Measurements from ENCODE around the gene FHL2. TPM values are rescaled to one million over a fixed set of nuclear protein-coding genes. Genes with fewer than 3 reads are reported as not detected.
"Not testable (repeated sequence)": the region's sequence is repeated elsewhere in the genome, so short reads cannot be mapped to it uniquely, and the experiment has no call there.

The FHL2 gene
- total RNA-seq, 4 donors from 2014 or later, result 27.4 to 100 (median 62.7) TPM

- no peak for DNase-seq
- no peak for TF ChIP-seq POLR2A (IDR thresholded peaks at IDR 0.05)
- no peak for TF ChIP-seq CTCF (IDR thresholded peaks at IDR 0.05)
- no peaks in the 10 kb centered on the region for H3K27me3 ChIP-seq
- H3K27ac ChIP-seq, result no peak overlapping the region
- H3K36me3 ChIP-seq, result no peaks in the 10 kb centered on the region
- H3K4me1 ChIP-seq, result no peaks in the 10 kb centered on the region
- H3K4me3 ChIP-seq, result no peak overlapping the region
- no peaks in the 10 kb centered on the region for H3K9me3 ChIP-seq
- intact Hi-C loops (cut with DNase I; ENCODE audit: low total_unique reads), result no loop called here
These were observed 29.7 kb upstream of the FHL2 start for GRCh38 chr2:105428387-105429018.

- intact Hi-C loops (cut with DNase I; ENCODE audit: low total_unique reads), result no loop called here
- H3K9me3 ChIP-seq, result no peaks in the 10 kb centered on the region
- no peak for TF ChIP-seq POLR2A (IDR thresholded peaks at IDR 0.05)
- H3K27ac ChIP-seq, result no peak overlapping the region
- no peak overlapping the region for H3K4me3 ChIP-seq
- no peaks in the 10 kb centered on the region for H3K36me3 ChIP-seq
- H3K4me1 ChIP-seq, result no peaks in the 10 kb centered on the region
- no peaks in the 10 kb centered on the region for H3K27me3 ChIP-seq
- no peak for DNase-seq
These were observed 28.6 kb upstream of the FHL2 start for GRCh38 chr2:105427485-105427884.

GRCh38 chr2:105426626-105427292 lies 27.9 kb upstream of the FHL2 start:
- no peak overlapping the region for H3K27ac ChIP-seq
- no peak for TF ChIP-seq POLR2A (IDR thresholded peaks at IDR 0.05)
- no peak for TF ChIP-seq CTCF (IDR thresholded peaks at IDR 0.05)
- intact Hi-C loops (cut with DNase I; ENCODE audit: low total_unique reads), result no loop called here
- H3K36me3 ChIP-seq, result no peaks in the 10 kb centered on the region
- H3K4me3 ChIP-seq, result no peak overlapping the region
- DNase-seq, result no peak
- H3K4me1 ChIP-seq, result no peaks in the 10 kb centered on the region
- H3K27me3 ChIP-seq, result no peaks in the 10 kb centered on the region
- no peaks in the 10 kb centered on the region for H3K9me3 ChIP-seq

- intact Hi-C loops (cut with DNase I; ENCODE audit: low total_unique reads), result no loop called here
- Histone ChIP-seq H3K36me3 (no peaks in the 10 kb centered on the region), H3K4me3 (no peak overlapping the region)
These were observed 27.2 kb upstream of the FHL2 start for GRCh38 chr2:105425936-105426625.

GRCh38 chr2:105424836-105425235 lies 26.0 kb upstream of the FHL2 start:
- intact Hi-C loops (cut with DNase I; ENCODE audit: low total_unique reads); H3K9me3 ChIP-seq; H3K27ac ChIP-seq; H3K4me3 ChIP-seq; H3K36me3 ChIP-seq; DNase-seq; H3K27me3 ChIP-seq; H3K4me1 ChIP-seq: not testable (repeated sequence)

More at GRCh38 chr2:105425936-105426625, 27.2 kb upstream of the FHL2 start:
- TF ChIP-seq POLR2A (IDR thresholded peaks at IDR 0.05) (no peak), CTCF (IDR thresholded peaks at IDR 0.05) (no peak)
- Histone ChIP-seq H3K9me3 (no peaks in the 10 kb centered on the region), H3K27ac (no peak overlapping the region), H3K27me3 (no peaks in the 10 kb centered on the region), H3K4me1 (no peaks in the 10 kb centered on the region)
- DNase-seq, result no peak

- Histone ChIP-seq H3K9me3 (no peaks in the 10 kb centered on the region), H3K4me3 (no peak overlapping the region), H3K4me1 (no peaks in the 10 kb centered on the region), H3K27ac (no peak overlapping the region), H3K36me3 (no peaks in the 10 kb centered on the region), H3K27me3 (no peaks in the 10 kb centered on the region)
- no peak for DNase-seq
- TF ChIP-seq POLR2A (IDR thresholded peaks at IDR 0.05), result no peak
- no peak for TF ChIP-seq CTCF (IDR thresholded peaks at IDR 0.05)
- intact Hi-C loops (cut with DNase I; ENCODE audit: low total_unique reads), result no loop called here
These were observed 23.9 kb upstream of the FHL2 start for GRCh38 chr2:105422801-105423200.
